ENCODE data around the gene TP53RK. TPM values are rescaled to one million over a fixed set of nuclear protein-coding genes. Genes with fewer than 3 reads are reported as not detected.
A peak's percentile ranks its signal among the peaks of the same experiment; 100 is the strongest.
"Not testable (repeated sequence)": the region's sequence is repeated elsewhere in the genome, so short reads cannot be mapped to it uniquely, and the experiment has no call there.

Gene TP53RK
- total RNA-seq, 1 donor from 2014 or later, result 14.7 TPM

- Mint-ChIP-seq H3K36me3 (ENCODE audit: low read depth) (peaks cover 37% of the 10 kb centered on the region), H3K4me1 (ENCODE audit: low read depth) (peaks cover 41% of the 10 kb centered on the region), H3K27me3 (ENCODE audit: low read depth) (no peaks in the 10 kb centered on the region), H3K9me3 (peaks cover 5% of the 10 kb centered on the region), H3K4me3 (ENCODE audit: low read depth) (peak overlapping the region; percentile 88), H3K27ac (peak overlapping the region; percentile 83)
- no peak for DNase-seq (ENCODE audit: low spot score)
- intact Hi-C loops (cut with micrococcal nuclease), result loop anchor here (2.0 to 5.0 kb wide), 3 partner anchors 144 to 326 kb away; no protein-coding TSS in a partner anchor
Observed at GRCh38 chr20:46688151-46689081, 828 bp downstream of the TP53RK start.

GRCh38 chr20:46683939-46684750 lies 5.1 kb downstream of the TP53RK start:
- Mint-ChIP-seq H3K4me3 (ENCODE audit: low read depth) (no peak overlapping the region), H3K36me3 (ENCODE audit: low read depth) (peaks cover 37% of the 10 kb centered on the region), H3K4me1 (ENCODE audit: low read depth) (peaks cover 42% of the 10 kb centered on the region), H3K27ac (no peak overlapping the region), H3K27me3 (ENCODE audit: low read depth) (no peaks in the 10 kb centered on the region), H3K9me3 (no peaks in the 10 kb centered on the region)
- intact Hi-C loops (cut with micrococcal nuclease), result no loop called here
- DNase-seq (ENCODE audit: low spot score), result no peak

GRCh38 chr20:46683668-46683938 lies 5.6 kb downstream of the TP53RK start:
- Mint-ChIP-seq H3K9me3 (no peaks in the 10 kb centered on the region), H3K27me3 (ENCODE audit: low read depth) (no peaks in the 10 kb centered on the region), H3K27ac (no peak overlapping the region), H3K4me3 (ENCODE audit: low read depth) (no peak overlapping the region), H3K4me1 (ENCODE audit: low read depth) (peaks cover 42% of the 10 kb centered on the region), H3K36me3 (ENCODE audit: low read depth) (peaks cover 37% of the 10 kb centered on the region)
- no peak for DNase-seq (ENCODE audit: low spot score)
- intact Hi-C loops (cut with micrococcal nuclease), result no loop called here

GRCh38 chr20:46683011-46683667 lies 6.1 kb downstream of the TP53RK start:
- no peak for DNase-seq (ENCODE audit: low spot score)
- Mint-ChIP-seq H3K9me3 (no peaks in the 10 kb centered on the region), H3K27ac (no peak overlapping the region), H3K27me3 (ENCODE audit: low read depth) (no peaks in the 10 kb centered on the region), H3K4me3 (ENCODE audit: low read depth) (no peak overlapping the region), H3K36me3 (ENCODE audit: low read depth) (peaks cover 37% of the 10 kb centered on the region), H3K4me1 (ENCODE audit: low read depth) (peaks cover 38% of the 10 kb centered on the region)
- intact Hi-C loops (cut with micrococcal nuclease), result no loop called here

- DNase-seq (ENCODE audit: low spot score), result no peak
- Mint-ChIP-seq H3K4me3 (ENCODE audit: low read depth) (no peak overlapping the region), H3K36me3 (ENCODE audit: low read depth) (peaks cover 34% of the 10 kb centered on the region), H3K4me1 (ENCODE audit: low read depth) (peaks cover 34% of the 10 kb centered on the region), H3K27ac (no peak overlapping the region), H3K9me3 (no peaks in the 10 kb centered on the region), H3K27me3 (ENCODE audit: low read depth) (no peaks in the 10 kb centered on the region)
- intact Hi-C loops (cut with micrococcal nuclease), result no loop called here
Observed at GRCh38 chr20:46682063-46682821, 7.0 kb downstream of the TP53RK start.

- Mint-ChIP-seq H3K4me1 (ENCODE audit: low read depth) (peaks cover 26% of the 10 kb centered on the region), H3K27me3 (ENCODE audit: low read depth) (no peaks in the 10 kb centered on the region), H3K36me3 (ENCODE audit: low read depth) (peaks cover 24% of the 10 kb centered on the region), H3K27ac (no peak overlapping the region), H3K4me3 (ENCODE audit: low read depth) (no peak overlapping the region), H3K9me3 (no peaks in the 10 kb centered on the region)
- intact Hi-C loops (cut with micrococcal nuclease), result loop anchor here (1.0 kb wide), 2 partner anchors 137 to 160 kb away; no protein-coding TSS in a partner anchor
- peak; percentile 44 for DNase-seq (ENCODE audit: low spot score)
Observed at GRCh38 chr20:46681032-46681854, 8.0 kb downstream of the TP53RK start.

- Mint-ChIP-seq H3K9me3 (no peaks in the 10 kb centered on the region), H3K4me1 (ENCODE audit: low read depth) (peaks cover 21% of the 10 kb centered on the region), H3K27me3 (ENCODE audit: low read depth) (no peaks in the 10 kb centered on the region), H3K27ac (no peak overlapping the region), H3K36me3 (ENCODE audit: low read depth) (peaks cover 18% of the 10 kb centered on the region), H3K4me3 (ENCODE audit: low read depth) (no peak overlapping the region)
- intact Hi-C loops (cut with micrococcal nuclease), result loop anchor here (1.0 kb wide), 2 partner anchors 136 to 159 kb away; no protein-coding TSS in a partner anchor
- no peak for DNase-seq (ENCODE audit: low spot score)
Observed at GRCh38 chr20:46680684-46681031, 8.6 kb downstream of the TP53RK start.

- no peaks in the 10 kb centered on the region for H3K9me3 Mint-ChIP-seq
- H3K27me3 Mint-ChIP-seq (ENCODE audit: low read depth), result no peaks in the 10 kb centered on the region
- peaks cover under 1% of the 10 kb centered on the region for H3K36me3 Mint-ChIP-seq (ENCODE audit: low read depth)
- H3K27ac Mint-ChIP-seq, result no peak overlapping the region
- peaks cover 10% of the 10 kb centered on the region for H3K4me1 Mint-ChIP-seq (ENCODE audit: low read depth)
- no peak for DNase-seq (ENCODE audit: low spot score)
- no peak overlapping the region for H3K4me3 Mint-ChIP-seq (ENCODE audit: low read depth)
- intact Hi-C loops (cut with micrococcal nuclease), result no loop called here
Observed at GRCh38 chr20:46678516-46678915, 10.7 kb downstream of the TP53RK start.

GRCh38 chr20:46677608-46678007 lies 11.6 kb downstream of the TP53RK start:
- H3K27me3 Mint-ChIP-seq (ENCODE audit: low read depth), result no peaks in the 10 kb centered on the region
- no peak overlapping the region for H3K4me3 Mint-ChIP-seq (ENCODE audit: low read depth)
- H3K9me3 Mint-ChIP-seq, result no peaks in the 10 kb centered on the region
- intact Hi-C loops (cut with micrococcal nuclease), result no loop called here
- H3K27ac Mint-ChIP-seq, result no peak overlapping the region
- H3K36me3 Mint-ChIP-seq (ENCODE audit: low read depth), result no peaks in the 10 kb centered on the region
- H3K4me1 Mint-ChIP-seq (ENCODE audit: low read depth), result peaks cover 9% of the 10 kb centered on the region
- no peak for DNase-seq (ENCODE audit: low spot score)

GRCh38 chr20:46676649-46677316 lies 12.5 kb downstream of the TP53RK start:
- H3K9me3 Mint-ChIP-seq; H3K4me3 Mint-ChIP-seq (ENCODE audit: low read depth); H3K27ac Mint-ChIP-seq; H3K27me3 Mint-ChIP-seq (ENCODE audit: low read depth); DNase-seq (ENCODE audit: low spot score); H3K36me3 Mint-ChIP-seq (ENCODE audit: low read depth); H3K4me1 Mint-ChIP-seq (ENCODE audit: low read depth); intact Hi-C loops (cut with micrococcal nuclease): not testable (repeated sequence)

- H3K36me3 Mint-ChIP-seq (ENCODE audit: low read depth), result no peaks in the 10 kb centered on the region
- H3K4me3 Mint-ChIP-seq (ENCODE audit: low read depth), result no peak overlapping the region
- peaks cover 10% of the 10 kb centered on the region for H3K9me3 Mint-ChIP-seq
- intact Hi-C loops (cut with micrococcal nuclease), result no loop called here
- H3K27ac Mint-ChIP-seq, result no peak overlapping the region
- no peaks in the 10 kb centered on the region for H3K4me1 Mint-ChIP-seq (ENCODE audit: low read depth)
- no peaks in the 10 kb centered on the region for H3K27me3 Mint-ChIP-seq (ENCODE audit: low read depth)
- DNase-seq (ENCODE audit: low spot score), result no peak
Observed at GRCh38 chr20:46674253-46675083, 14.8 kb downstream of the TP53RK start.
